NT2/D1 (cell line): Measurements from ENCODE around the gene TBC1D22A.

Source experiments
- SUZ12 ChIP-seq: IDR thresholded peaks from 2 replicates; pipeline ENCODE4 v1.6.1; 2011; ENCODE audit not compliant: insufficient read length, insufficient read depth; ENCODE audit errors: extremely low read depth
- ZNF274 ChIP-seq: IDR thresholded peaks from 2 replicates; pipeline ENCODE4 v1.6.1; 2011; ENCODE audit warnings: mild to moderate bottlenecking, low read depth, low read length

- TF ChIP-seq SUZ12 (no peak), ZNF274 (no peak)
Observed at GRCh38 chr22:46925818-46926217, 163.4 kb downstream of the TBC1D22A start.
